Upper lobe of left lung (tissue), 6 donors: ENCODE results near the gene WNT16. TPM values are rescaled to one million over a fixed set of nuclear protein-coding genes. Genes with fewer than 3 reads are reported as not detected.
"Not testable (repeated sequence)": the region's sequence is repeated elsewhere in the genome, so short reads cannot be mapped to it uniquely, and the experiment has no call there.

ENCODE experiments used
- ATAC-seq, 2 donors: fragments of 200-7000 bp; cut with Tn5 transposase; one replicate each; pipeline ENCODE4 v1.9.1; 2022; ENCODE audit warnings: mild to moderate bottlenecking in 2 of 2, moderate library complexity in 2 of 2; ENCODE audit not compliant: low FRiP score in 2 of 2
- DNase-seq, 2 donors: peaks; one replicate each; pipeline ENCODE4 v3.0.0-alpha.2; 2019 to 2020
- H3K27ac ChIP-seq, 4 donors: fragments of 200-600 bp; sonication (generic); one replicate each; pipeline ENCODE4 v1.5.1; 2016 to 2019
- H3K27me3 ChIP-seq, 4 donors: fragments of 200-600 bp; sonication (generic); one replicate each; pipeline ENCODE4 v1.5.1; 2017 to 2019
- H3K36me3 ChIP-seq, 4 donors: fragments of 200-600 bp; sonication (generic); one replicate each; pipeline ENCODE4 v1.5.1; 2016 to 2019
- H3K4me1 ChIP-seq, 4 donors: fragments of 200-600 bp; sonication (generic); one replicate each; pipeline ENCODE4 v1.5.1; 2018 to 2019
- H3K4me3 ChIP-seq, 4 donors: fragments of 200-600 bp; sonication (generic); one replicate each; pipeline ENCODE4 v1.5.1; 2017 to 2019; ENCODE audit warnings: mild to moderate bottlenecking in 2 of 4, moderate library complexity in 1 of 4
- H3K9me3 ChIP-seq, 4 donors: fragments of 200-600 bp; sonication (generic); one replicate each; pipeline ENCODE4 v1.5.1; 2018 to 2019
- CTCF ChIP-seq, 6 experiments: fragments of 450-650 bp in 4 of 6; fragments of 200-600 bp in 2 of 6; sonication (generic) in 2 of 6; IDR thresholded peaks; one replicate each; pipeline ENCODE4 v1.5.1; 2016 to 2019; ENCODE audit warnings: antibody characterized with exemption in 6 of 6
- EP300 ChIP-seq, 4 donors: sonication (generic); formaldehyde crosslinking; IDR thresholded peaks; one replicate each; pipeline ENCODE4 v1.5.1; 2017; ENCODE audit warnings: antibody characterized with exemption in 4 of 4, control low read depth in 2 of 4
- POLR2A ChIP-seq, 4 donors: fragments of 450-650 bp; IDR thresholded peaks; one replicate each; pipeline ENCODE4 v1.5.1; 2016 to 2017; ENCODE audit warnings: antibody characterized with exemption in 4 of 4, mild to moderate bottlenecking in 2 of 4
- POLR2AphosphoS5 ChIP-seq, 2 donors: sonication (generic); formaldehyde crosslinking; IDR thresholded peaks; one replicate each; pipeline ENCODE4 v1.5.1; 2017; ENCODE audit warnings: antibody characterized with exemption in 2 of 2
- WGBS, 2 donors: methylation state at CpG; one replicate each; pipeline ENCODE4 v1.1.5; 2017 to 2018; 5-methylcytosine and 5-hydroxymethylcytosine counted together
- total RNA-seq, 6 donors: library from RNA; depleted of rRNA in 4 of 6; stranded (reverse); fragments of >200 nt in 4 of 6; gene quantifications; one replicate each; pipeline versions ENCODE4 v1.1.0 to v1.2.1, GENCODE V29; 2016 to 2021
- donor health status: DM: no; HTN: no; CAD: no; lungs with moderate emphysema.
- donor health status: DM: no; HTN: yes; CAD: no; lungs with severe emphysema.

Gene WNT16
- total RNA-seq, 6 donors from 2014 or later: not detected

- no peak overlapping the region for H3K27ac ChIP-seq
- H3K36me3 ChIP-seq: peaks cover 0 to 7% (median 0%) of the 10 kb centered on the region in 4 donors
- TF ChIP-seq EP300 (IDR thresholded peaks at IDR 0.05) (no peak), POLR2A (IDR thresholded peaks at IDR 0.05) (no peak), CTCF (IDR thresholded peaks at IDR 0.05) (no peak), POLR2AphosphoS5 (IDR thresholded peaks at IDR 0.05) (no peak)
- H3K27me3 ChIP-seq: no peaks in the 10 kb centered on the region
- DNase-seq (no peak), ATAC-seq (no peak)
- no peaks in the 10 kb centered on the region for H3K4me1 ChIP-seq
- H3K4me3 ChIP-seq: no peak overlapping the region
- H3K9me3 ChIP-seq: peaks cover 0 to 8% (median 0%) of the 10 kb centered on the region in 4 donors
These were observed 39.9 kb upstream of the WNT16 start for GRCh38 chr7:121288894-121289293.

- H3K9me3 ChIP-seq, H3K4me1 ChIP-seq, H3K36me3 ChIP-seq, ATAC-seq, DNase-seq, H3K27ac ChIP-seq, H3K27me3 ChIP-seq, H3K4me3 ChIP-seq: not testable (repeated sequence)
- 89 to 90% methylated on average over 5 of the region's 5 CpGs for WGBS, 2 donors
These were observed 38.9 kb upstream of the WNT16 start for GRCh38 chr7:121289930-121290329.

- H3K36me3 ChIP-seq: peaks cover 0 to 8% (median 0%) of the 10 kb centered on the region in 4 donors
- no peaks in the 10 kb centered on the region for H3K27me3 ChIP-seq
- H3K27ac ChIP-seq: no peak overlapping the region
- no peak for ATAC-seq
- H3K4me1 ChIP-seq: no peaks in the 10 kb centered on the region
- DNase-seq: no peak
- TF ChIP-seq EP300 (IDR thresholded peaks at IDR 0.05) (no peak), POLR2A (IDR thresholded peaks at IDR 0.05) (no peak), CTCF (IDR thresholded peaks at IDR 0.05) (no peak), POLR2AphosphoS5 (IDR thresholded peaks at IDR 0.05) (no peak)
- WGBS, 2 donors: 75 to 76% methylated on average over 2 of the region's 2 CpGs
- H3K9me3 ChIP-seq: no peaks in the 10 kb centered on the region
- H3K4me3 ChIP-seq: no peak overlapping the region
These were observed 34.3 kb upstream of the WNT16 start for GRCh38 chr7:121294448-121294992.

GRCh38 chr7:121297843-121298242, 31.0 kb upstream of the WNT16 start:
- Histone ChIP-seq H3K4me1 (no peaks in the 10 kb centered on the region), H3K4me3 (no peak overlapping the region), H3K9me3 (no peaks in the 10 kb centered on the region), H3K27me3 (no peaks in the 10 kb centered on the region), H3K27ac (no peak overlapping the region), H3K36me3 (peaks cover 0 to 8% (median 0%) of the 10 kb centered on the region in 4 donors)
- no peak for ATAC-seq
- no peak for DNase-seq
- no peak for TF ChIP-seq EP300 (IDR thresholded peaks at IDR 0.05)
- no peak for TF ChIP-seq POLR2AphosphoS5 (IDR thresholded peaks at IDR 0.05)
- TF ChIP-seq CTCF (IDR thresholded peaks at IDR 0.05): no peak
- no peak for TF ChIP-seq POLR2A (IDR thresholded peaks at IDR 0.05)
- 76% methylated on average over 2 of the region's 2 CpGs for WGBS, 2 donors

- Histone ChIP-seq H3K4me1 (no peaks in the 10 kb centered on the region), H3K27ac (no peak overlapping the region), H3K9me3 (no peaks in the 10 kb centered on the region), H3K27me3 (no peaks in the 10 kb centered on the region), H3K4me3 (no peak overlapping the region), H3K36me3 (peaks cover 0 to 8% (median 0%) of the 10 kb centered on the region in 4 donors)
- no peak for DNase-seq
- WGBS, 2 donors: 82 to 97% methylated on average over 2 of the region's 2 CpGs
- TF ChIP-seq POLR2AphosphoS5 (IDR thresholded peaks at IDR 0.05) (no peak), POLR2A (IDR thresholded peaks at IDR 0.05) (no peak), EP300 (IDR thresholded peaks at IDR 0.05) (no peak), CTCF (IDR thresholded peaks at IDR 0.05) (no peak)
- ATAC-seq: no peak
These were observed 30.0 kb upstream of the WNT16 start for GRCh38 chr7:121298831-121299239.
